HEK293 (cell line): ENCODE results near the gene AP1AR.

Experiments
- CTCF ChIP-seq: fragments of 450-650 bp; formaldehyde crosslinking; IDR thresholded peaks from 2 replicates; pipeline ENCODE4 v1.5.1; 2016; ENCODE audit warnings: missing biosample characterization, missing genetic modification characterization
- GLI4 ChIP-seq: fragments of 450-650 bp; formaldehyde crosslinking; IDR thresholded peaks from 2 replicates; pipeline ENCODE4 v1.5.1; 2016; ENCODE audit warnings: missing biosample characterization, missing genetic modification characterization
- ZFP3 ChIP-seq: fragments of 450-650 bp; formaldehyde crosslinking; IDR thresholded peaks from 2 replicates; pipeline ENCODE4 v1.5.1; 2016; ENCODE audit warnings: low read depth, missing biosample characterization, missing genetic modification characterization
- ZNF274 ChIP-seq, 2 experiments: fragments of 200-500 bp in 1 of 2; fragments of 450-650 bp in 1 of 2; sonication (Bioruptor generic) in 1 of 2; formaldehyde crosslinking in 1 of 2; IDR thresholded peaks; 2 replicates each; pipeline versions ENCODE4 v1.5.1 to v1.6.1; 2014 to 2016; ENCODE audit warnings: borderline replicate concordance in 1 of 2, inconsistent platforms in 1 of 2, low read length in 1 of 2, missing biosample characterization in 1 of 2, missing genetic modification characterization in 1 of 2
- ZNF510 ChIP-seq: fragments of 450-650 bp; formaldehyde crosslinking; IDR thresholded peaks from 2 replicates; pipeline ENCODE4 v1.5.1; 2018; ENCODE audit warnings: mild to moderate bottlenecking, missing genetic modification characterization, missing biosample characterization; ENCODE audit not compliant: insufficient replicate concordance
- ZNF747 ChIP-seq: fragments of 450-650 bp; formaldehyde crosslinking; IDR thresholded peaks from 2 replicates; pipeline ENCODE4 v1.5.1; 2016; ENCODE audit warnings: missing biosample characterization, missing genetic modification characterization
- TF ChIP-seq, protein P1 (sequence below): fragments of 450-650 bp; formaldehyde crosslinking; IDR thresholded peaks from 2 replicates; pipeline ENCODE4 v1.5.1; 2016; ENCODE audit warnings: missing biosample characterization, missing genetic modification characterization
- TF ChIP-seq, protein P2 (sequence below): fragments of 450-650 bp; formaldehyde crosslinking; IDR thresholded peaks from 2 replicates; pipeline ENCODE4 v1.5.1; 2016; ENCODE audit warnings: missing biosample characterization, missing genetic modification characterization
- TF ChIP-seq, protein P3 (sequence below): fragments of 450-650 bp; formaldehyde crosslinking; IDR thresholded peaks from 2 replicates; pipeline ENCODE4 v1.5.1; 2016; ENCODE audit warnings: missing biosample characterization, missing genetic modification characterization, low read depth

GRCh38 chr4:112203593-112203992 lies 28.0 kb upstream of the AP1AR start:
- TF ChIP-seq CTCF (tag by site-specific recombination) (no peak), ZNF510 (no peak), GLI4 (tag by site-specific recombination) (no peak), ZNF274 (IDR thresholded peaks at IDR 0.05; ENCODE audit: low read length) (no peak), ZNF274 (tag by site-specific recombination; IDR thresholded peaks at IDR 0.05; ENCODE audit: borderline replicate concordance) (no peak), ZFP3 (tag by site-specific recombination) (no peak), ZNF747 (no peak)
- TF ChIP-seq, protein P1, sequence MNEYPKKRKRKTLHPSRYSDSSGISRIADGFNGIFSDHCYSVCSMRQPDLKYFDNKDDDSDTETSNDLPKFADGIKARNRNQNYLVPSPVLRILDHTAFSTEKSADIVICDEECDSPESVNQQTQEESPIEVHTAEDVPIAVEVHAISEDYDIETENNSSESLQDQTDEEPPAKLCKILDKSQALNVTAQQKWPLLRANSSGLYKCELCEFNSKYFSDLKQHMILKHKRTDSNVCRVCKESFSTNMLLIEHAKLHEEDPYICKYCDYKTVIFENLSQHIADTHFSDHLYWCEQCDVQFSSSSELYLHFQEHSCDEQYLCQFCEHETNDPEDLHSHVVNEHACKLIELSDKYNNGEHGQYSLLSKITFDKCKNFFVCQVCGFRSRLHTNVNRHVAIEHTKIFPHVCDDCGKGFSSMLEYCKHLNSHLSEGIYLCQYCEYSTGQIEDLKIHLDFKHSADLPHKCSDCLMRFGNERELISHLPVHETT (tag by site-specific recombination) = no peak
- TF ChIP-seq, protein P2, sequence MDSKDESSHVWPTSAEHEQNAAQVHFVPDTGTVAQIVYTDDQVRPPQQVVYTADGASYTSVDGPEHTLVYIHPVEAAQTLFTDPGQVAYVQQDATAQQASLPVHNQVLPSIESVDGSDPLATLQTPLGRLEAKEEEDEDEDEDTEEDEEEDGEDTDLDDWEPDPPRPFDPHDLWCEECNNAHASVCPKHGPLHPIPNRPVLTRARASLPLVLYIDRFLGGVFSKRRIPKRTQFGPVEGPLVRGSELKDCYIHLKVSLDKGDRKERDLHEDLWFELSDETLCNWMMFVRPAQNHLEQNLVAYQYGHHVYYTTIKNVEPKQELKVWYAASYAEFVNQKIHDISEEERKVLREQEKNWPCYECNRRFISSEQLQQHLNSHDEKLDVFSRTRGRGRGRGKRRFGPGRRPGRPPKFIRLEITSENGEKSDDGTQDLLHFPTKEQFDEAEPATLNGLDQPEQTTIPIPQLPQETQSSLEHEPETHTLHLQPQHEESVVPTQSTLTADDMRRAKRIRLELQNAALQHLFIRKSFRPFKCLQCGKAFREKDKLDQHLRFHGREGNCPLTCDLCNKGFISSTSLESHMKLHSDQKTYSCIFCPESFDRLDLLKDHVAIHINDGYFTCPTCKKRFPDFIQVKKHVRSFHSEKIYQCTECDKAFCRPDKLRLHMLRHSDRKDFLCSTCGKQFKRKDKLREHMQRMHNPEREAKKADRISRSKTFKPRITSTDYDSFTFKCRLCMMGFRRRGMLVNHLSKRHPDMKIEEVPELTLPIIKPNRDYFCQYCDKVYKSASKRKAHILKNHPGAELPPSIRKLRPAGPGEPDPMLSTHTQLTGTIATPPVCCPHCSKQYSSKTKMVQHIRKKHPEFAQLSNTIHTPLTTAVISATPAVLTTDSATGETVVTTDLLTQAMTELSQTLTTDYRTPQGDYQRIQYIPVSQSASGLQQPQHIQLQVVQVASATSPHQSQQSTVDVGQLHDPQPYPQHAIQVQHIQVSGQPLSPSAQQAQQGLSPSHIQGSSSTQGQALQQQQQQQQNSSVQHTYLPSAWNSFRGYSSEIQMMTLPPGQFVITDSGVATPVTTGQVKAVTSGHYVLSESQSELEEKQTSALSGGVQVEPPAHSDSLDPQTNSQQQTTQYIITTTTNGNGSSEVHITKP (tag by site-specific recombination) = no peak
- TF ChIP-seq, protein P3, sequence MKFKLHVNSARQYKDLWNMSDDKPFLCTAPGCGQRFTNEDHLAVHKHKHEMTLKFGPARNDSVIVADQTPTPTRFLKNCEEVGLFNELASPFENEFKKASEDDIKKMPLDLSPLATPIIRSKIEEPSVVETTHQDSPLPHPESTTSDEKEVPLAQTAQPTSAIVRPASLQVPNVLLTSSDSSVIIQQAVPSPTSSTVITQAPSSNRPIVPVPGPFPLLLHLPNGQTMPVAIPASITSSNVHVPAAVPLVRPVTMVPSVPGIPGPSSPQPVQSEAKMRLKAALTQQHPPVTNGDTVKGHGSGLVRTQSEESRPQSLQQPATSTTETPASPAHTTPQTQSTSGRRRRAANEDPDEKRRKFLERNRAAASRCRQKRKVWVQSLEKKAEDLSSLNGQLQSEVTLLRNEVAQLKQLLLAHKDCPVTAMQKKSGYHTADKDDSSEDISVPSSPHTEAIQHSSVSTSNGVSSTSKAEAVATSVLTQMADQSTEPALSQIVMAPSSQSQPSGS = no peak
